ENCODE data around the gene NANOGP8. TPM values are rescaled to one million over a fixed set of nuclear protein-coding genes. Genes with fewer than 3 reads are reported as not detected.
"Not testable (repeated sequence)": the region's sequence is repeated elsewhere in the genome, so short reads cannot be mapped to it uniquely, and the experiment has no call there.

The NANOGP8 gene, protein sequence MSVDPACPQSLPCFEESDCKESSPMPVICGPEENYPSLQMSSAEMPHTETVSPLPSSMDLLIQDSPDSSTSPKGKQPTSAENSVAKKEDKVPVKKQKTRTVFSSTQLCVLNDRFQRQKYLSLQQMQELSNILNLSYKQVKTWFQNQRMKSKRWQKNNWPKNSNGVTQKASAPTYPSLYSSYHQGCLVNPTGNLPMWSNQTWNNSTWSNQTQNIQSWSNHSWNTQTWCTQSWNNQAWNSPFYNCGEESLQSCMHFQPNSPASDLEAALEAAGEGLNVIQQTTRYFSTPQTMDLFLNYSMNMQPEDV
- under 1 TPM in 1 of 2 donors, not detected in 1; 0.81 TPM for total RNA-seq

DNA sequence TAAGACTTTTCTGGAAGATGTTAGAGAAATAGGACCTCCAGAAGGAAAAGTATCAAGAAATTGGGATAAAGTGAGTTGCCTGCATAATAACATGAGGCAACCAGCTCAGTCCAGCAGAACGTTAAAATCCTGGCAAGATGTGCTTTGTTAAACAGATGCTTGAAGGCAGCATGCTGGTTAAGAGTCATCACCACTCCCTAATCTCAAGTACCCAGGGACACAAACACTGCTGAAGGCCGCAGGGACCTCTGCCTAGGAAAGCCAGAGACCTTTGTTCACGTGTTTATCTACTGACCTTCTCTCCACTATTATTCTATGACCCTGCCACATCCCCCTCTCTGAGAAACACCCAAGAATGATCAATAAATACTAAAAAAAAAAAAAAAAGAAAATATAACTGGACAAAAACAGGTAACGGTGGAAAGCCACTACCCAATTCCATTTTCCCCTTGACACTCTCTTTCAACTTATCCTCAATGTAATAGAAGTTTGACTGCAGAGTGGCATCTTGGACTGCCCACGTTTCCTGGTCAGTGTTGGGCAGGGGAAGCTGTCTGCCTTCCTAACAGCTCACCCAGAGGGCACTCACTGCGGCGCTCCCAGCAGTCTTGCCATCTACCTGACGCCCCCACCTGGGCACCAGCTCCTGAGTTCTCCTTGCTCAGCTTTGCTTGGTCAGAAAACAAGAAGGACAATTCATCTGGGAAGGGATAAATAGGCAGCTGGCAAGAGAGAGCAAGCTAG, at the start of gene NANOGP8:
Gene NANOGP8 (minus strand): TSS at position 120 of the 744 bp plus-strand sequence. CDS start 185 bp downstream, outside the sequence.
- H3K27me3 ChIP-seq (replicated peaks; ENCODE audit: insufficient read depth); H3K4me3 ChIP-seq; H3K4me1 ChIP-seq (ENCODE audit: control insufficient read depth in 1 of 2, low read depth in 2 of 2); H3K9me3 ChIP-seq; ATAC-seq (ENCODE audit: insufficient number of reproducible peaks, low FRiP score, low read depth); DNase-seq (ENCODE audit: low spot score); H3K36me3 ChIP-seq; H3K27ac ChIP-seq: not testable (repeated sequence)

DNA sequence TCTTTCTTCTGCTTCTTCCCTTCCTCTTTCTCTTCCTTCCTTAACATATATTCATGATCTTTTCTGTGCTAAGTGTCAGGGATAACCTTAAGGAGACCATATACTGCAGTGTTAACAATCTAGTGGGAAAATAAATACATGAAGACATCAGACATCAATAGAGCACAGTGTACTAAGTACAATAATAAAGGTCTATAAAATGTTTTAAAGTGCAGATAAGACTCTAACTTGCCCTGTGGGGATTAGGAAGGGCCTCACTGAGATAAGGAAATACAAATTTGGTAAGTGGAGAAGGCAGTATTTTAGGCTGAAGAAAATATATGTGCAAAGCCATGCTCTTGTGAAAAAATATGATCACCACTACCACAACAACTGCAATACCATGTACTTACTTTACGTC, 49.2 kb upstream of the NANOGP8 start:
- TF ChIP-seq, protein P1, sequence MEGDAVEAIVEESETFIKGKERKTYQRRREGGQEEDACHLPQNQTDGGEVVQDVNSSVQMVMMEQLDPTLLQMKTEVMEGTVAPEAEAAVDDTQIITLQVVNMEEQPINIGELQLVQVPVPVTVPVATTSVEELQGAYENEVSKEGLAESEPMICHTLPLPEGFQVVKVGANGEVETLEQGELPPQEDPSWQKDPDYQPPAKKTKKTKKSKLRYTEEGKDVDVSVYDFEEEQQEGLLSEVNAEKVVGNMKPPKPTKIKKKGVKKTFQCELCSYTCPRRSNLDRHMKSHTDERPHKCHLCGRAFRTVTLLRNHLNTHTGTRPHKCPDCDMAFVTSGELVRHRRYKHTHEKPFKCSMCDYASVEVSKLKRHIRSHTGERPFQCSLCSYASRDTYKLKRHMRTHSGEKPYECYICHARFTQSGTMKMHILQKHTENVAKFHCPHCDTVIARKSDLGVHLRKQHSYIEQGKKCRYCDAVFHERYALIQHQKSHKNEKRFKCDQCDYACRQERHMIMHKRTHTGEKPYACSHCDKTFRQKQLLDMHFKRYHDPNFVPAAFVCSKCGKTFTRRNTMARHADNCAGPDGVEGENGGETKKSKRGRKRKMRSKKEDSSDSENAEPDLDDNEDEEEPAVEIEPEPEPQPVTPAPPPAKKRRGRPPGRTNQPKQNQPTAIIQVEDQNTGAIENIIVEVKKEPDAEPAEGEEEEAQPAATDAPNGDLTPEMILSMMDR (IDR thresholded peaks at IDR 0.05), result no peak
- Histone ChIP-seq H3K4me3 (no peak overlapping the region), H3K27me3 (replicated peaks; ENCODE audit: insufficient read depth) (no peaks in the 10 kb centered on the region), H3K27ac (no peak overlapping the region), H3K9me3 (no peaks in the 10 kb centered on the region), H3K4me1 (ENCODE audit: control insufficient read depth in 1 of 2, low read depth in 2 of 2) (no peaks in the 10 kb centered on the region), H3K36me3 (no peaks in the 10 kb centered on the region)
- no peak for ATAC-seq (ENCODE audit: insufficient number of reproducible peaks, low FRiP score, low read depth)
- no peak for DNase-seq (ENCODE audit: low spot score)

DNA sequence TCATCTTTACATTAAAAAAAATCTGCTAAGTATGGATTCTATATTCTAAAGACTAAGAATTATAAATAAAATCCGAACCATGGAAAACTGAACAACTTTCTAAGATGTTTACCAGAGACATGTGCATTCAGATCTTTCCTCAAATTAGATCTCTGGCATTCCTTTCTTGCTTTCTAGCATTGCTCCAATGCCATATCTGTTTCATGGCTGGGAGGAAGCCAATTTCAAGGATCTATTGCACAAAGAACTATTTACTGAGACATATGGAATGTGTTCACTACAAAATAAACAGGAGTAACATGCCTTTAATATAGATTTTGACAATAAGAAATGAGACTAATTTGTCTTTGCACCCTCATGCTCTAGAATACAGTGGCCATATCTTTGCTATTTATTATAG, 45.1 kb upstream of the NANOGP8 start:
- ATAC-seq (ENCODE audit: insufficient number of reproducible peaks, low FRiP score, low read depth) (no peak), DNase-seq (ENCODE audit: low spot score) (no peak)
- H3K4me3 ChIP-seq, result no peak overlapping the region
- H3K27ac ChIP-seq, result no peak overlapping the region
- H3K36me3 ChIP-seq, result no peaks in the 10 kb centered on the region
- no peaks in the 10 kb centered on the region for H3K9me3 ChIP-seq
- no peaks in the 10 kb centered on the region for H3K27me3 ChIP-seq (replicated peaks; ENCODE audit: insufficient read depth)
- TF ChIP-seq, protein P1 (IDR thresholded peaks at IDR 0.05), result no peak
- no peaks in the 10 kb centered on the region for H3K4me1 ChIP-seq (ENCODE audit: control insufficient read depth in 1 of 2, low read depth in 2 of 2)

DNA sequence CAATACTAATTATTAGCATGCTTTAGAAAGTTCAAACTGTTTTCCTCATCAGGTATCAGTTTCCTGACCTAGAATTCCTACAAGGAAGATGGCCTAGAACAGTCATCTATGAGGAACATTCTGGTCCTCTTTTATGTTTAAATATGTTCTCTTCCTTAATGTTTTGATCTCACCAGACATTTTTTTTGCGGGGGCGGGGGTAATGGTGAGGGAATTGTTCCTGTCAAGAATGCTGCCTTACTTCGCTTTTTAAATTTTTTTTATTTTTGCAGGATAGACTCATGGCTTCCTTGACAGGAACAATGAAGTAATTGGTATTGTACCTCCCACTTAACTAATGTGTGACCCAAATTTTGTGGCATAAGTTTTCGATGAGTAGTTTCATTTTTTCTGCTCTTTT, 44.3 kb upstream of the NANOGP8 start:
- no peak for DNase-seq (ENCODE audit: low spot score)
- TF ChIP-seq, protein P1 (IDR thresholded peaks at IDR 0.05), result no peak
- ATAC-seq (ENCODE audit: insufficient number of reproducible peaks, low FRiP score, low read depth), result no peak
- H3K9me3 ChIP-seq, result no peaks in the 10 kb centered on the region
- no peaks in the 10 kb centered on the region for H3K4me1 ChIP-seq (ENCODE audit: control insufficient read depth in 1 of 2, low read depth in 2 of 2)
- H3K4me3 ChIP-seq, result no peak overlapping the region
- no peaks in the 10 kb centered on the region for H3K36me3 ChIP-seq
- H3K27me3 ChIP-seq (replicated peaks; ENCODE audit: insufficient read depth), result no peaks in the 10 kb centered on the region
- no peak overlapping the region for H3K27ac ChIP-seq

DNA sequence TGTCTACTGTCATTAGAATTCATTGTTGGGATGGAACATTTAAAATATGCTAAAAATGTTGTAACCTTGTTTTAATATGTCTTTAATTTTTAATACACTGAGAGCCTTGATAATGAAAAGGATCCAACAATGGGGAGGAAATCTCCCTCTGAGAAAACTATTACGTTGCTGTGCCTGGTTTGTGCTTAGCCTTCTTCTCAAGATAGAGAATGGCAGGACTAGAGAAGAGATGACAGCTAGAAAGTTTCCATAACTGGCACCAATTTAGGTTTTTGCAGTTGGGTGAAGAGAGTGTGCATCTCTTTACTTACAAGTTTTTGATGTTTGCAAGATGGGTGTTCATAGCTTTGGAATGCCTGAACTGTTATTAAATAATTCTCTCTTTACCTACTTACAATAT, 42.6 kb upstream of the NANOGP8 start:
- TF ChIP-seq, protein P1 (IDR thresholded peaks at IDR 0.05), result no peak
- Histone ChIP-seq H3K36me3 (no peaks in the 10 kb centered on the region), H3K4me3 (no peak overlapping the region), H3K4me1 (ENCODE audit: control insufficient read depth in 1 of 2, low read depth in 2 of 2) (no peaks in the 10 kb centered on the region), H3K27me3 (replicated peaks; ENCODE audit: insufficient read depth) (no peaks in the 10 kb centered on the region), H3K27ac (no peak overlapping the region), H3K9me3 (no peaks in the 10 kb centered on the region)
- DNase-seq (ENCODE audit: low spot score), result no peak
- ATAC-seq (ENCODE audit: insufficient number of reproducible peaks, low FRiP score, low read depth), result no peak

All from thoracic aorta (tissue), 2 donors.